Neuronal stem cell (in vitro differentiated cells): ENCODE data around the gene P2RY8. TPM values are rescaled to one million over a fixed set of nuclear protein-coding genes. Genes with fewer than 3 reads are reported as not detected.

Experiments
- DNase-seq: peaks from one replicate; pipeline ENCODE4 v3.0.0-alpha.2; 2013; ENCODE audit warnings: low spot score
- H2AFZ ChIP-seq: one replicate; pipeline ENCODE4 v1.6.1; 2013; ENCODE audit warnings: mild to moderate bottlenecking, low read length, inconsistent platforms
- H2AK5ac ChIP-seq: 2 replicates; pipeline ENCODE4 v1.6.1; 2013; ENCODE audit warnings: low read depth, mild to moderate bottlenecking, inconsistent platforms, low read length, moderate library complexity, mixed read lengths
- H2BK120ac ChIP-seq: 2 replicates; pipeline ENCODE4 v1.6.1; 2013; ENCODE audit warnings: low read depth, mild to moderate bottlenecking, inconsistent platforms, low read length, moderate library complexity, mixed read lengths
- H2BK12ac ChIP-seq: one replicate; pipeline ENCODE4 v1.6.1; 2013; ENCODE audit warnings: low read length, inconsistent platforms
- H2BK15ac ChIP-seq: 2 replicates; pipeline ENCODE4 v1.6.1; 2013; ENCODE audit warnings: mild to moderate bottlenecking, low read length, inconsistent platforms, mixed read lengths
- H2BK5ac ChIP-seq: one replicate; pipeline ENCODE4 v1.6.1; 2013; ENCODE audit warnings: inconsistent platforms, mild to moderate bottlenecking, low read length, moderate library complexity
- H3K14ac ChIP-seq: one replicate; pipeline ENCODE4 v1.6.1; 2013; ENCODE audit warnings: low read length, inconsistent platforms
- H3K18ac ChIP-seq: 2 replicates; pipeline ENCODE4 v1.6.1; 2013; ENCODE audit warnings: low read length, inconsistent platforms
- H3K23ac ChIP-seq: 2 replicates; pipeline ENCODE4 v1.6.1; 2013; ENCODE audit warnings: low read depth, mild to moderate bottlenecking, mixed read lengths, low read length, inconsistent platforms; ENCODE audit not compliant: poor library complexity
- H3K27ac ChIP-seq: replicated peaks from 3 replicates; pipeline ENCODE4 v1.5.1; 2013; ENCODE audit warnings: low read length, inconsistent platforms
- H3K27me3 ChIP-seq, 3 experiments: 2 replicates each; pipeline ENCODE4 v1.6.1; 2013; ENCODE audit warnings: low read length in 3 of 3, mild to moderate bottlenecking in 2 of 3, inconsistent platforms in 1 of 3, low read depth in 1 of 3, mixed read lengths in 1 of 3, moderate library complexity in 1 of 3; ENCODE audit not compliant: control insufficient read depth in 3 of 3, insufficient read depth in 3 of 3
- H3K36me3 ChIP-seq, 2 donors: replicated peaks in 1 of 2; 2 replicates each; pipeline ENCODE4 v1.6.1; 2013; ENCODE audit warnings: low read length in 2 of 2; ENCODE audit not compliant: control insufficient read depth in 2 of 2, insufficient read depth in 2 of 2
- H3K4ac ChIP-seq: 2 replicates; pipeline ENCODE4 v1.6.1; 2013; ENCODE audit warnings: inconsistent platforms, mild to moderate bottlenecking, low read length, moderate library complexity
- H3K4me1 ChIP-seq, 2 donors: 1 replicate in 1 of 2; 2 replicates in 1 of 2; pipeline ENCODE4 v1.6.1; 2013; ENCODE audit warnings: low read length in 2 of 2, low read depth in 1 of 2; ENCODE audit not compliant: control insufficient read depth in 2 of 2, insufficient read depth in 1 of 2
- H3K4me2 ChIP-seq: one replicate; pipeline ENCODE4 v1.6.1; 2013; ENCODE audit warnings: mild to moderate bottlenecking, low read length, inconsistent platforms; ENCODE audit not compliant: insufficient read depth, poor library complexity, severe bottlenecking
- H3K4me3 ChIP-seq, 2 donors: 2 replicates each; pipeline ENCODE4 v1.5.1; 2013; ENCODE audit warnings: low read length in 2 of 2, mild to moderate bottlenecking in 2 of 2, inconsistent platforms in 1 of 2, moderate library complexity in 1 of 2
- H3K79me1 ChIP-seq: one replicate; pipeline ENCODE4 v1.6.1; 2013; ENCODE audit warnings: low read depth, mild to moderate bottlenecking, inconsistent platforms, low read length, moderate library complexity
- H3K9ac ChIP-seq: one replicate; pipeline ENCODE4 v1.6.1; 2013; ENCODE audit warnings: mild to moderate bottlenecking, low read depth, low read length, inconsistent platforms; ENCODE audit not compliant: poor library complexity
- H3K9me3 ChIP-seq, 2 donors: replicated peaks in 1 of 2; 2 replicates each; pipeline versions ENCODE3 to v1.6.1; 2013; ENCODE audit warnings: low read length in 2 of 2, mild to moderate bottlenecking in 2 of 2, inconsistent platforms in 1 of 2, low read depth in 1 of 2, mixed read lengths in 1 of 2, moderate library complexity in 1 of 2; ENCODE audit not compliant: control insufficient read depth in 2 of 2, insufficient read depth in 1 of 2
- H4K8ac ChIP-seq: one replicate; pipeline ENCODE4 v1.6.1; 2013; ENCODE audit warnings: low read depth, mild to moderate bottlenecking, inconsistent platforms, low read length, moderate library complexity
- H4K91ac ChIP-seq: one replicate; pipeline ENCODE4 v1.6.1; 2013; ENCODE audit warnings: low read length, low read depth, mild to moderate bottlenecking, inconsistent platforms; ENCODE audit not compliant: poor library complexity
- WGBS, 2 donors: extraction: QIAGEN DNeasy Blood & Tissue Kit; methylation state at CpG; one replicate each; pipeline ENCODE4 v1.1.7; 2013; ENCODE audit warnings: missing lambda C conversion rate in 2 of 2, mixed read lengths in 1 of 2; ENCODE audit not compliant: insufficient read length in 2 of 2, insufficient replicate concordance in 1 of 2; ENCODE audit errors: extremely low coverage in 2 of 2; 5-methylcytosine and 5-hydroxymethylcytosine counted together
- polyA plus RNA-seq, 2 experiments: library from polyadenylated mRNA; stranded (reverse); fragments of 200-250 nt; gene quantifications; one replicate each; pipeline ENCODE4 v1.2.3, GENCODE V29; 2013

P2RY8 gene
- polyA plus RNA-seq (2013, experiment 1 of 2) = 0.26 TPM
- polyA plus RNA-seq (2013, experiment 2 of 2) = 0.29 TPM

GRCh38 chrX:1537031-1537715 is at the start of gene P2RY8:
Gene P2RY8, minus strand, starts transcription at chrX:1537185. Its CDS starts 70,627 bp downstream, at chrX:1466558.
- Histone ChIP-seq H3K18ac (peak within 1 kb of the TSS; percentile 83), H3K4me3 (no peak within 1 kb of the TSS), H3K4ac (no peak within 1 kb of the TSS), H2BK120ac (peak within 1 kb of the TSS; percentile 39), H2BK12ac (no peak within 1 kb of the TSS), H4K8ac (no peak within 1 kb of the TSS), H2BK5ac (no peak within 1 kb of the TSS), H2AK5ac (peak within 1 kb of the TSS; percentile 81), H3K4me2 (no peak within 1 kb of the TSS), H3K14ac (peak within 1 kb of the TSS; percentile 8), H3K79me1 (no peaks in the 10 kb centered on the region), H3K23ac (no peak within 1 kb of the TSS), H3K27me3 (no peaks in the 10 kb centered on the region), H4K91ac (no peak within 1 kb of the TSS), H2AFZ (peak within 1 kb of the TSS; percentile 40), H3K36me3 (no peaks in the 10 kb centered on the region), H3K9ac (no peak within 1 kb of the TSS), H3K4me1 (peaks cover 0 to 6% of the 10 kb centered on the region in 2 donors), H2BK15ac (no peak within 1 kb of the TSS), H3K27ac (no peak within 1 kb of the TSS), H3K9me3 (no peaks in the 10 kb centered on the region)
- no CpG with 5 or more reads among the region's 27 CpGs for WGBS, 2 donors
- DNase-seq = no peak

- Histone ChIP-seq H2AK5ac (peak overlapping the region; percentile 84), H2AFZ (no peak overlapping the region), H3K79me1 (no peaks in the 10 kb centered on the region), H3K4me3 (no peak overlapping the region), H3K14ac (no peak overlapping the region), H2BK15ac (peak overlapping the region; percentile 75), H3K4ac (no peak overlapping the region), H3K4me2 (no peak overlapping the region), H3K4me1 (no peaks in the 10 kb centered on the region), H3K18ac (no peak overlapping the region), H3K27ac (no peak overlapping the region), H3K9ac (no peak overlapping the region), H3K9me3 (no peaks in the 10 kb centered on the region), H4K8ac (peak overlapping the region; percentile 43), H3K36me3 (no peaks in the 10 kb centered on the region), H4K91ac (no peak overlapping the region), H3K23ac (no peak overlapping the region), H2BK5ac (no peak overlapping the region), H2BK12ac (no peak overlapping the region), H2BK120ac (no peak overlapping the region), H3K27me3 (no peaks in the 10 kb centered on the region)
- WGBS, 2 donors = no CpG with 5 or more reads among the region's 8 CpGs
- no peak for DNase-seq
These were observed 47.4 kb upstream of the P2RY8 start for GRCh38 chrX:1584237-1585011.

GRCh38 chrX:1582686-1583437 is 45.9 kb upstream of the P2RY8 start:
- no peak for DNase-seq
- no peak overlapping the region for H3K9ac ChIP-seq
- H3K36me3 ChIP-seq = no peaks in the 10 kb centered on the region
- H3K79me1 ChIP-seq = no peaks in the 10 kb centered on the region
- H2BK12ac ChIP-seq = no peak overlapping the region
- no peak overlapping the region for H4K91ac ChIP-seq
- WGBS, 2 donors = no CpG with 5 or more reads among the region's 27 CpGs
- H3K18ac ChIP-seq = no peak overlapping the region
- no peaks in the 10 kb centered on the region for H3K4me1 ChIP-seq
- H3K23ac ChIP-seq = no peak overlapping the region
- no peak overlapping the region for H3K4me3 ChIP-seq
- no peaks in the 10 kb centered on the region for H3K27me3 ChIP-seq
- no peak overlapping the region for H2AK5ac ChIP-seq
- no peak overlapping the region for H3K4me2 ChIP-seq
- no peak overlapping the region for H4K8ac ChIP-seq
- H3K4ac ChIP-seq = no peak overlapping the region
- no peak overlapping the region for H2BK15ac ChIP-seq
- no peaks in the 10 kb centered on the region for H3K9me3 ChIP-seq
- no peak overlapping the region for H3K27ac ChIP-seq
- peak overlapping the region; percentile 49 for H2AFZ ChIP-seq
- H3K14ac ChIP-seq = no peak overlapping the region
- H2BK5ac ChIP-seq = no peak overlapping the region
- no peak overlapping the region for H2BK120ac ChIP-seq

- Histone ChIP-seq H2BK15ac (no peak overlapping the region), H3K9ac (no peak overlapping the region), H3K36me3 (no peaks in the 10 kb centered on the region), H4K8ac (no peak overlapping the region), H2AFZ (no peak overlapping the region), H2AK5ac (no peak overlapping the region), H2BK5ac (no peak overlapping the region), H3K4me1 (no peaks in the 10 kb centered on the region), H3K9me3 (no peaks in the 10 kb centered on the region), H3K4ac (no peak overlapping the region), H3K4me2 (no peak overlapping the region), H3K79me1 (no peaks in the 10 kb centered on the region), H2BK120ac (no peak overlapping the region), H3K4me3 (no peak overlapping the region), H2BK12ac (no peak overlapping the region), H3K27ac (no peak overlapping the region), H3K14ac (no peak overlapping the region), H4K91ac (no peak overlapping the region), H3K18ac (no peak overlapping the region), H3K27me3 (no peaks in the 10 kb centered on the region), H3K23ac (no peak overlapping the region)
- WGBS, 2 donors = no CpG with 5 or more reads among the region's 4 CpGs
- no peak for DNase-seq
These were observed 44.1 kb upstream of the P2RY8 start for GRCh38 chrX:1581132-1581531.
